Measurements from ENCODE around the gene RARRES2. TPM values are rescaled to one million over a fixed set of nuclear protein-coding genes. Genes with fewer than 3 reads are reported as not detected.

The RARRES2 gene
- total RNA-seq, 2 donors from 2014 or later = not detected

DNA sequence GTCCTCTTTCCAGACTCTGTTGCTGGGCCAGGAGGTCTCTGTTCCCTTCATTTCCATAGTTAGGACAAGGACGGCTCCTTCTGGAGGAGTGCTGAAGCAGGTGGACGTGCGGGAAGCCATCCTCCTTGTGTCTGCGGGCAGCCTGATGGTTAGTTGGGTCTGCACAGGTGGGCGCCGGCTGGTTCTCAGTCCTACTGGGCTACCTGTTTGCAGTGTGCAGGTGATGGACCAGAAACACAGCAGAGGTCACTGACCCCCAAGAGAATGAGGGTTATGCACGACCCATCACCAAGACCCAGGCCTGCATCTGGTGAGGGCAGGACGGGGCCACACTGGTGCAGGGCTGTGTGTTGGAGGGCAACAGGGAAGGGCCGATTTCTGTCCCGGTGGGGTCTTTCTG, 7.8 kb downstream of the RARRES2 start:
- Mint-ChIP-seq H3K9me3 (no peaks in the 10 kb centered on the region), H3K27me3 (no peaks in the 10 kb centered on the region), H3K4me3 (no peak overlapping the region), H3K4me1 (ENCODE audit: low read depth in 2 of 2) (peaks cover 0 to 3% of the 10 kb centered on the region in 2 donors), H3K27ac (no peak overlapping the region), H3K36me3 (no peaks in the 10 kb centered on the region)
- DNase-seq (ENCODE audit: low spot score) (no peak), ATAC-seq (no peak)

DNA sequence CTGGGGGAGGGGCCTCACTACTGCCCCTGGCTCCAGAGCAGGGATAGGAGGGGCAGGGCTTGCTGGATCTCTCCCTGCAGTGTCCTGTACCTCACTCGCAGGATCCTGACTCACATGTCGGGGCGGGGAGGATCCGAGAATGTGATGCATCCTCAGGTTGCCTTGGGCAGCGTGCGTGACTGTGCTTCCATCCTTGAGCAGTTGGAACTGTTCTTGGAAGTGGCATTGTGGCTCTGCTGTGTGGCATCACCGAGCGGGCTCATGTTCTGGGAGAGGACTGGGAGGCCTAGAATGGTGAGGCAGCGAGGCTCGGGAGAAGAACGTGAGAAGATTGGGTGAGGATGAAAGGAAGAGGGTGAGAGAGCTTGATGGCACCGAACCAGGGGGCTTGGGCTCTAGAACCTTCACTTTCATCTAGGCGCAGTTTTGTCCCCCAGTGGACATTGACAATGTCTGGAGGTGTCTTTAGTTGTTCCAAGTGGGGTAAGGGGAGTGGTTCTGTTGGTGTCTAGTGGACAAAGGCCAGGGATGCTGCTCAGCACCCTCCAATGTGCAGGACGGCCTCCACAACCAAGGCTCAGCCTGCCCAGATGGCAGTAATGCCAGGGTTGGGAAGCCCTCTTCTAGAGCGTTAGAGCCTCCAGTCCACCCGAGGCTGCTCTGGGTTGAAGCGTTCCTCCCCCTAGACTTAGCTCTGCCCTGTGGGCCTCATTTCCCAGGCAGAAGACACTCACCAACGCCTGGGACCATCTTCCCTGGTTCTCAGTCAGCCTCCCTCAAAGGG, 8.4 kb downstream of the RARRES2 start:
- Mint-ChIP-seq H3K4me1 (ENCODE audit: low read depth in 2 of 2) (peaks cover 0 to 3% of the 10 kb centered on the region in 2 donors), H3K9me3 (no peaks in the 10 kb centered on the region), H3K27me3 (no peaks in the 10 kb centered on the region), H3K36me3 (peaks cover 2% of the 10 kb centered on the region), H3K27ac (no peak overlapping the region), H3K4me3 (no peak overlapping the region)
- ATAC-seq (no peak), DNase-seq (ENCODE audit: low spot score) (no peak)

DNA sequence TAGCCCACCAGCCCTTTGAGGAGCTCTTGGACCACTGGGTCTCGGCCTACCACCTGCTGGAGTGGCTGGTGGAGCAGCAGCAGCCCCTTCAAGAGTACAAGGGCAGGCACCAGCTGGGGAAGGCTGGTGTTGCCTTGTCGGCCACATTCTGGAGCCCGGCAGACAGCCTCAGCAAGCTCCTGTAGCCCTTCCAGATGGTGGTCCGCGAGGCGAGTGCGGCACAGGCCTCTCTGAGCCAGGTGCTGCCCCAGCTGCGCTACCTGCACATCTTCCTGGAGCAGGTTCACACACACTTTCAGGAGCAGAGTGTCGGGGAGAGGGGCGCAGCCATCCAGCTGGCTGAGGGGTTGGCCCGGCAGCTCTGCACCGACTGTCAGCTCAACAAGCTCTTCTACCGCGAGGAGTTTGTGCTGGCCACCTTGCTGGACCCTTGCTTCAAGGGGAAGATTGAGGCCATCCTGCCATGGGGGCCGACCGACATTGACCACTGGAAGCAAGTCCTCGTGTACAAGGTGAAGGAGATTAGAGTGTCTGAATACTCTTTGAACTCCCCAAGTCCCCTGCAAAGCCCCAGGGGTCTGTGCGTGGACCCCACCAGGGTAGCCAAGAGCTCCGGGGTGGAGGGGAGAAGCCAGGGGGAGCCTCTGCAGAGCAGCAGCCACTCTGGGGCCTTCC, 11.1 kb downstream of the RARRES2 start:
- no peaks in the 10 kb centered on the region for H3K27me3 Mint-ChIP-seq
- no peak overlapping the region for H3K27ac Mint-ChIP-seq
- H3K4me1 Mint-ChIP-seq (ENCODE audit: low read depth in 2 of 2) = peaks cover under 1 to 8% of the 10 kb centered on the region in 2 donors
- DNase-seq (ENCODE audit: low spot score) (no peak), ATAC-seq (no peak)
- no peak overlapping the region for H3K4me3 Mint-ChIP-seq
- H3K36me3 Mint-ChIP-seq = peaks cover 6% of the 10 kb centered on the region
- H3K9me3 Mint-ChIP-seq = no peaks in the 10 kb centered on the region

DNA sequence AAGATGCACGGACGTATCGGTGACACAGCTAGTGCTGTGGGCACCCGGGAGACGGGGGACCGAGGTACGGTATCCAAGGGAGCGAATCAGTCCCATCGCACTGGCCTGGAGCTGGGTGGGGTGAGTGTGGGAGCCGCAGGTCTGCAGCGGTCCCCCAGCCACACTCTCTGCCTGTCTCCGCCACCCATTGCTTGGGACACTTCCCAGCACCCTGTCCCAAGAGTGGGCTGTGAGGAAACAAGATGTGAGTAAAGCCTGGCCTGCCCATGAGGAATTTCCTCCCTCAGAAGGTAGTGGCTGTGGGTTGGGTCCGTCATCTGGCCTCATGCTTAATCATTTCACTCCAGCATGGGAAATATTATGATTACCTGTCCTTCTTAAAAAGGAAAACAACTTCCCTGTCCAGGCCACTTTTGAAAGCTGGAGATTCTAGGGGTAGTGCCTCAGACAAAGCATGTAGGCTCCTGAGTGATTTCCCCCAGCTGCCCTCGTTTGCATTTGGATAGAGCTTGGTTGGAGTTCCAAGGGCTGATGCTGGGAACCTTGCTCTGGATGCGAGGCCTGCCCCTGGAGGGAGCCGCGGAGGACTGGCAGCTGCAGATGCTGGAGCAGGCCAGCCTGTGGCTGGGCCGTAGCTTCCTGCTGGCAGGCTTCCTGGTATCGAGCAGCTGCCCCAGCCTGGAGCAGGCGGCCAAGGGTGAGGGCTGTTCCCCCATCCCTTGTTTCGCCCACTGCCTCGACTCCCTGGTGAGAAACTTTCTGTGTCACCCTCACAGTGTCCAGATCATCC, 11.9 kb downstream of the RARRES2 start:
- no peak for ATAC-seq
- no peak for DNase-seq (ENCODE audit: low spot score)
- Mint-ChIP-seq H3K27ac (no peak overlapping the region), H3K4me1 (ENCODE audit: low read depth in 2 of 2) (peaks cover 9 to 16% of the 10 kb centered on the region in 2 donors), H3K36me3 (peaks cover 6% of the 10 kb centered on the region), H3K9me3 (no peaks in the 10 kb centered on the region), H3K4me3 (no peak overlapping the region), H3K27me3 (no peaks in the 10 kb centered on the region)

DNA sequence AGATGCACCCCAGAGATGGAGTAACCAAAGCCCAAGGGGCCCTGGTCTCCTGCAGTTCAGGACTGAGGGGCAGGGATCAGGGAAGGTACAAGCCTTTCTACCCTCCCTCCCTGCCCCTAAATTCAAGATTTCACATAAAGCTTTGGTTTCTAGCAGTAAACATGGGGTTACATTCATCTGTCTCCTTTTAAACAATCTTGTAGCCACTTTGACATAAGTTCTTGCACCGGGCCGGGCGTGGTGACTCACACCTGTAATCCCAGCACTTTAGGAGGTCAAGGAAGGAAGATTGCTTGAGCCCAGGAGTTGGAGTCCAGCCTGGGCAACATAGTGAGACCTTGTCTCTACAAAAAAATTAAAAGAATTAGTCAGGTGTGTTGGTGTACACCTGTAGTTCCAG, 14.1 kb downstream of the RARRES2 start:
- peak overlapping the region in 1 of 2 donors; percentile 59 for H3K27ac Mint-ChIP-seq
- H3K4me3 Mint-ChIP-seq = no peak overlapping the region
- no peak for ATAC-seq
- H3K27me3 Mint-ChIP-seq = no peaks in the 10 kb centered on the region
- no peak for DNase-seq (ENCODE audit: low spot score)
- no peaks in the 10 kb centered on the region for H3K9me3 Mint-ChIP-seq
- H3K36me3 Mint-ChIP-seq = peaks cover 6% of the 10 kb centered on the region
- H3K4me1 Mint-ChIP-seq (ENCODE audit: low read depth in 2 of 2) = peaks cover 26 to 32% of the 10 kb centered on the region in 2 donors

DNA sequence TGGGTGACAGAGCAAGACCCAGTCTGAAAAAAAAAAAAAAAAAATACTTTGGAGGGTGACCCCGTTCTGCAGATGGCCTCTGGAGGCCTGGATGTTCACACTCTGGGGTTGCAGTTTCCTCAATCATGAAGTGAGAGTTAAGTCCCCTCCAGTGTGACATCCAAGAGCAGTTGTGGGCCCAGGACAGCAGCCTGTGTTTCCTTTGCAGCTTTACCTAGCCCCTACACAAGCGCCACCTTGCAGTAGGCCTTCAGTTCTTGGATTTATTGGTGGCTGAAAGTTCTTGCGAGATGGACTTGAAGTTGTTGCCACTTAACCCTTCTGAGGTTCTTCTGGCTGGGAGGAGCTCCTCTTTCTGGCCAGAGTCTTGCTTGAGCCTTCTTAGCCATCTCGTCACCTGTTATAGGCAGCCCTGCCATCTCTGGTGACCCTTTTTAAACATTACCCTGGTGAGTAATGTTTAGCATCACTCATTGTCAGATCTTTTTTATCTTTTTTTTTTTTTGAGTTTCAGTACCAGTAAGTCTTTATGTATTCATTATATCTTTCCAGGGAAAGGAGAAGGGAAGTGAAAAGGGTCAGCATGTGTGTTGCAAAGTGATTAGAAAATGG, 14.7 kb downstream of the RARRES2 start:
- H3K4me1 Mint-ChIP-seq (ENCODE audit: low read depth in 2 of 2) = peaks cover 32 to 38% of the 10 kb centered on the region in 2 donors
- no peak for ATAC-seq
- peaks cover 6% of the 10 kb centered on the region for H3K36me3 Mint-ChIP-seq
- no peaks in the 10 kb centered on the region for H3K9me3 Mint-ChIP-seq
- H3K27ac Mint-ChIP-seq = peak overlapping the region in 1 of 2 donors; percentile 59
- H3K4me3 Mint-ChIP-seq = no peak overlapping the region
- DNase-seq (ENCODE audit: low spot score) = no peak
- no peaks in the 10 kb centered on the region for H3K27me3 Mint-ChIP-seq

DNA sequence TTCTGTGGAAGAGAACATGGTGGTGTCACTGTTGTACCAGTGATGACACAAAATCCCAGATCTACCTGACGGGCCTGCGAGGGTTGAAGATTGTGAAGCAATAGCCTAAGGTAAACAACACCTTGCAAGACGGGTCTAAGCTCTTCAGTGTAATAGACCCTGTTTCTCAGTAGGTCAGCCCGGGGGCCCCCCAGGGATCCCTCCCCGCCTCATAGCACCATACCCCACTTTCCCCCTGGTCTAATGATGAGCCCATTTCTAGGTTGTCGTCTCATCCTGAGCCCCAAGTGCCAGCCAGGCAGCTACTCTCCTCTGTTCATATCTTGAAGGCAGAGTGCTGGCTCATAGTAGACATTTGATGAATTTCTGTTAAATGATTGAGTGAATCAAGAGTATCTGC, 15.5 kb downstream of the RARRES2 start:
- no peaks in the 10 kb centered on the region for H3K27me3 Mint-ChIP-seq
- H3K9me3 Mint-ChIP-seq = no peaks in the 10 kb centered on the region
- ATAC-seq = no peak
- peak overlapping the region; percentile 6 for H3K4me3 Mint-ChIP-seq
- no peak for DNase-seq (ENCODE audit: low spot score)
- peak overlapping the region in 1 of 2 donors; percentile 99 for H3K27ac Mint-ChIP-seq
- H3K4me1 Mint-ChIP-seq (ENCODE audit: low read depth in 2 of 2) = peaks cover 38 to 40% of the 10 kb centered on the region in 2 donors
- peaks cover 6% of the 10 kb centered on the region for H3K36me3 Mint-ChIP-seq

DNA sequence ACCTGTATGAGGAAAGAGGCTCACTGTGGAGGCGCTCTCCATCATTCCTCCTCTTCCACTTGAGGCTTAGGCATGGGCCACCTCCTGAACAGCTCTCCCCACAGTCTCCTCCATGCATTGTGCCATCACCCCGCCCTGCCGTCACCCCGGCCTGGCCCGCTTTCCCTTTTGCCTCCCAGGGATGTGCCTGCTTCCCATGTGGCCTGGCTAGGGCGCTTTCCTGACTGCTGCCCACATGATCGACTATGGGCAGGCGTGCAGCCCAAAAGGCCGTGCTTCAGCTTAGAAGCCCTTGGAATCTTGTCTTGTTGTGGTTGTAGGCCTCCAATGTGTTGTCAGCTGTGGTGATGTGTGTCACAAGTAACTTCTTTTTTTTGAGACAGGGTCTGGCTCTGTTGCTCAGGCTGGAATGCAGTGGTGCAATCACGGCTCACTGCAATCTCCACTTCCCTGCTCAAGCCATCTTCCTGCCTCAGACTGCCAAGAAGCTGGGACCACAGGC, 16.3 kb downstream of the RARRES2 start:
- Mint-ChIP-seq H3K27me3 (no peaks in the 10 kb centered on the region), H3K36me3 (peaks cover 6% of the 10 kb centered on the region), H3K9me3 (no peaks in the 10 kb centered on the region), H3K4me3 (peak overlapping the region; percentile 97), H3K4me1 (ENCODE audit: low read depth in 2 of 2) (peaks cover 41% of the 10 kb centered on the region in 2 donors), H3K27ac (peak overlapping the region; percentile 99)
- DNase-seq (ENCODE audit: low spot score) = no peak
- no peak for ATAC-seq

DNA sequence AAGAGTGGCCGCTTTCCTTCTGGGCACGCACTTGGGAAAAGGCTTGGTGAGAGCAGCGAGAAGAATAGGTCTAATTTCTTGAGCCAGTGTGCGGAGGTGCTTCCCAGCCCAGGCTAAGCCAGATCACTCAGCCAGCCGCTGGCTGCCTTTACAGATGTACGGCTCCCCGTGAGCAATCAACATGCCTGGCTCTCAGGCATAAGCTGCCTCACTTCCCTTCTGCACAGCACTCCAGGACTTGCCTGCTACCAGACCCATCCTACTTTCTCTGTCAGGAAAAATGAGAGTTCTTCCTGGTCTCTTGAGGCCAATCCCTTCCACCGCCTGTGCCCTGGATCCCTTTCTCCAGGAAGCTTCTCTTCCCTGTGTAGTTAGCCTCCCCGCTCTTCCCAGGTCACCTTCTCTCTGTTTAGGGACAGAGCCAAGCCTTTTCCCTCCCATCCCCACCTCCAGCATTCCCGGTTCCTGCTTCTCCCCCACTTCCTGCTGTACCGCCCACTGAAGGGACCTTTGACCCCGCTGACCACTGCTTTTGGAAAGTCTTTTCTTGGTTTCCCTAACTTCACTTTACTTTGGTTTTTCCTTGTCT, 17.0 kb downstream of the RARRES2 start:
- no peak for ATAC-seq
- H3K27me3 Mint-ChIP-seq = no peaks in the 10 kb centered on the region
- peaks cover 6% of the 10 kb centered on the region for H3K36me3 Mint-ChIP-seq
- DNase-seq (ENCODE audit: low spot score) = no peak
- peak overlapping the region; percentile 97 for H3K4me3 Mint-ChIP-seq
- H3K27ac Mint-ChIP-seq = peak overlapping the region; percentile 99
- peaks cover 41% of the 10 kb centered on the region in 2 donors for H3K4me1 Mint-ChIP-seq (ENCODE audit: low read depth in 2 of 2)
- H3K9me3 Mint-ChIP-seq = no peaks in the 10 kb centered on the region

DNA sequence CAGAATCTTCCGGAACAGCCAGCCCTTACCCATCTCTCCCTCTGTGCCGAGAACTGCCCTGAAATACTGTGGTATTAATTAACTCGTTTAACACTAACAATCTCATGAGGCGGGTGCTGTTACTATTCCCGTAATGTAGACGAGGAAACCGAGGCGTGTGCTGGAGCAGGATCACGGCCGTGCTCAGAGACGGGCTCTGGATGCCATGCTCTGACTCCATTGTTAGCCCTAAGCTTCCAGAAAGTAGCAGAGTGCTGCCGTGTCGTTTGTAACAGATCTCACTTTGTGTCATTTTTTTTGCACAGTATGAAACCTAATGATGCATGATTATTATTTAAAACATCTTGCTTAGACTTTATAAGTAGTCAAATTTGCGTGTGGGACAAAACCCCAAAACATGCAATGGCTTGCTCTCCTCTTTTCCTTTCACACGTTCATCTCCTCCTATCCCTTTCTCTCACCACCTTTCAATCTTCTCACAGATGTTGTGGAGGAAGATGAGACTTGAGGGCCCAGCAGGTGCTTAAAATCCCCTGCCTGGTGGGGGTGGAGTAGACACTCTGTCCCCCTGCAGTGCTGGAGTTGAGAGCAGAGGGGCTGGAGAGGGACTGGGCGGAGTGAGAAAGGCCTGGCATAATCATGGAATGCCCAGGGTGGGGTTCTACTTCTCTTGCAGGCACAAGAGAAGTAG, 17.6 kb downstream of the RARRES2 start:
- no peaks in the 10 kb centered on the region for H3K9me3 Mint-ChIP-seq
- no peaks in the 10 kb centered on the region for H3K27me3 Mint-ChIP-seq
- peak; percentile 10 to 24 for ATAC-seq
- DNase-seq (ENCODE audit: low spot score) = no peak
- H3K27ac Mint-ChIP-seq = peak overlapping the region; percentile 99
- H3K4me1 Mint-ChIP-seq (ENCODE audit: low read depth in 2 of 2) = peaks cover 41% of the 10 kb centered on the region in 2 donors
- H3K36me3 Mint-ChIP-seq = peaks cover 6% of the 10 kb centered on the region
- peak overlapping the region; percentile 97 for H3K4me3 Mint-ChIP-seq

DNA sequence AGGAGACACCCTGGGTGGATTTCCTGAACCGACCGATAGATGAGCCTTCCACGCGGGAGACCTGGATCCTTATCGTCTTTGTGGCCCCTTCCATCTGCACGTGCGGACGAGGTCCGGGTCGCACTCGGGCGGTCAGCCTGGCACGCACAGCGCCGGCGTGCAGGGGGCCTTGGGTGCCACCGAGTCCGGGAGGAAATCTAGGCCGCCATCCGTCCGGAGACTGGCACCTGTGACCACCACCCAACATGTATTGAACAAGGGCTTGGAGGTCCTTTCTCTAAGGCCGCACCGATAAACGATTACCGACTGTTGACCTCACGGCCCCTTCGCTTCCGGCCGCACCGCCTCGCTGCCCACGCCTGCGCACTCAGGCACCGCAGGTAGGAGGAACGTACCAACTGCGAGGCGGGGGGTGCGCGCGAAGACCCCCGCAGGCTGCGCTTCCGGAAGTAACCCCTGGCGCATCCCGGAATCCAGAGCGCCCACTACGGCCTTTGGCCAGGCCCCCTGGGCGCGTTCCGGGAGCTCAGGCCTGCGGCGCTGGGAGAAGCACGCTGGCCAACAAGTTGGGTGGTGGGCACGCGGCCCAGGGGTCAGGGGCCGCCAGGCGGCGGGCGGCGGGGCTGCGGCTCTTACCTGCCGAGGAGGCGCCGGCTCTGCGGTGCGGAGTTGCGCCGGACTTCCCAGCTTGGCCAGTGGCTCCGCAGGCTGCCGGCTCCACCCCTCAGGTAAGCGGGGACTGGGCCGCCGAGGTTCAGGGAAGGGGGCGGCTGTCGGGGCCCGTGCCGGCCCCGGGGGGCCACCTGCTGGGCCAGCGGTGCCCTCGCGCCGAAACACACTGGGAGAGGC, 18.4 kb downstream of the RARRES2 start, which contains the start of the genes ACTR3C and LRRC61:
ACTR3C (minus strand) TSS at position 713 of the 849 bp plus-strand sequence. CDS start 28,249 bp downstream, outside the sequence.
LRRC61 (plus strand) TSS at position 523 of the 849 bp plus-strand sequence. CDS start 13,507 bp downstream, outside the sequence.
- no peaks in the 10 kb centered on the region for H3K27me3 Mint-ChIP-seq
- peaks cover 41% of the 10 kb centered on the region in 2 donors for H3K4me1 Mint-ChIP-seq (ENCODE audit: low read depth in 2 of 2)
- peak within 1 kb of the TSS; percentile 99 for H3K27ac Mint-ChIP-seq
- H3K4me3 Mint-ChIP-seq = peak within 1 kb of the TSS; percentile 97
- ATAC-seq (peak; percentile 80 to 84), DNase-seq (ENCODE audit: low spot score) (peak; percentile 84)
- peaks cover 4% of the 10 kb centered on the region for H3K36me3 Mint-ChIP-seq
- no peaks in the 10 kb centered on the region for H3K9me3 Mint-ChIP-seq
